GM12874 (cell line): ENCODE data around the gene LSR.
A peak's percentile ranks its signal among the peaks of the same experiment; 100 is the strongest.

ENCODE experiments used
- TF ChIP-seq, protein P1 (sequence below): IDR thresholded peaks from 2 replicates; pipeline ENCODE4 v1.5.1; 2011; ENCODE audit warnings: low read depth, mild to moderate bottlenecking, control low read depth, low read length, moderate library complexity; ENCODE audit not compliant: insufficient read depth

Gene LSR

DNA sequence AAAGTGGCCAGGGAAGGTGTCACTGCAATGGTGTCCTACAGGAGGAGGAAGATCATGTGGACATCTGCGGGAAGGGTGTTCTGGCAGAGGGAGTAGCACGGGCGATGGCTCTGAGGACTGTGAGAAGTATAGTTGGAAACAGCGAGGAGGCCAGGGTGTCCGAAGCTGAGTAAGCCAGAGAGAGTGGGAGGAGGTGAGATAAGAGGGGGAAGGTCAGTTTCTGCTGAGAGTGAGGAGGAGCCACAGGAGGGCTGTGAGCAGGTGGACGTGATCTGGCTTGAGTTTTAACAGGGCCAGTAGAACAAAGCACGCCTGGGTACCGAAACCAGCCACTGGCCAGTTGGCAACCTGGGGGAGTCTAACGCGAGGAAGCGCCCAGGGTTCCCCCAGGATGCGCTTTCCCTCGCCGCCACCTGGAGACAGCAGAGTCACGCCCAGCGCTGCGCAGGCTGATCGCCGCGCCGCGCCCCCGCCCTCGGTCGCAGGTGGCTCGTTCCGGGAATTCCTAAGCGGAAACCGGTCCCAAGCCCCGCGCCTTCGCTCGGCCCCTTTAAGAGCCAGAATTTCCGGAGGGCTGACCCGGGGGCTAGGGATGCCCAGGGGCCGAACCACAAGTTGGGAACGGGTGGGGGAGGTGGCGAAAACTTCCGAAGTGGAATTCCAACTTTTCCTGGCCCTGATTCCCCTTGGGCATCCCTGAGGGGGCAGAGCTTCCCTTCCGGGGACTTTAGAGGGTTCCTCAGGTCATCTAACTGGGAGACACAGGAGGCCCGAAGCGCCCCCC is 1.1 kb upstream of the LSR start:
- TF ChIP-seq, protein P1, sequence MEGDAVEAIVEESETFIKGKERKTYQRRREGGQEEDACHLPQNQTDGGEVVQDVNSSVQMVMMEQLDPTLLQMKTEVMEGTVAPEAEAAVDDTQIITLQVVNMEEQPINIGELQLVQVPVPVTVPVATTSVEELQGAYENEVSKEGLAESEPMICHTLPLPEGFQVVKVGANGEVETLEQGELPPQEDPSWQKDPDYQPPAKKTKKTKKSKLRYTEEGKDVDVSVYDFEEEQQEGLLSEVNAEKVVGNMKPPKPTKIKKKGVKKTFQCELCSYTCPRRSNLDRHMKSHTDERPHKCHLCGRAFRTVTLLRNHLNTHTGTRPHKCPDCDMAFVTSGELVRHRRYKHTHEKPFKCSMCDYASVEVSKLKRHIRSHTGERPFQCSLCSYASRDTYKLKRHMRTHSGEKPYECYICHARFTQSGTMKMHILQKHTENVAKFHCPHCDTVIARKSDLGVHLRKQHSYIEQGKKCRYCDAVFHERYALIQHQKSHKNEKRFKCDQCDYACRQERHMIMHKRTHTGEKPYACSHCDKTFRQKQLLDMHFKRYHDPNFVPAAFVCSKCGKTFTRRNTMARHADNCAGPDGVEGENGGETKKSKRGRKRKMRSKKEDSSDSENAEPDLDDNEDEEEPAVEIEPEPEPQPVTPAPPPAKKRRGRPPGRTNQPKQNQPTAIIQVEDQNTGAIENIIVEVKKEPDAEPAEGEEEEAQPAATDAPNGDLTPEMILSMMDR = peak; percentile 74

DNA sequence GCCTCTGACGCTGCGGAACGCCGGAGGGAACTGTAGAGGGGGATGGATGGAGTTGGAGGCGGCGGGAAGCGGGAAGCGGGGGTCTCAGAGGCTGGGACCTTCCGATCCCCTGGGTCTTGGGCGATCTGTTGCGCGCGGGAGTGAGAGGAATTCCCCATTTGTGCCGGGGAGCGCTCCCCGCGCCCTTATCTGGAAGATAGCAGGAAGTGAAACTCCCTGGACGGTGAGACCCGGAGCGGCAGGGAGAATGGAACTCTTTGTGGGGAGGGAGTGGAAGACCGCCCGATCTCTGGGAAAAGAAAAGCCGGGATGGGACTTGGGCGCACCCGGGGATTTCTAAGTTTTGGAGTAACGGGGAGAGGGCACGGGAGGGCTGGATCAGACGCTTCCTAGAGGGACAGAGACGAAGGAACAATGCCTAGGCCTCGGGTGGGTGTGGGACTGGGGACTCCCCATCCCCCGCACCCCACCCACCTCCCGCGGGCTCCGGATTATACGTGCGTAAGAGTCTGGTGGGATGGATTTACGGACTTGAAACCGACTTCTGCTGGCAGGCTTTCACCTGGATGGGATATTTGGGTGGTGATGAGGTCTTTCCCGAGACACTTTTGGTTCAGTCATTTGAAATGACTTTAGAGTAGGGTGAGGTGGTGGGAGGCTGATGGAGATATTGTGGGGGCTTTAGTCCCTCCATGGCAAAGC is 495 bp downstream of the LSR start:
- TF ChIP-seq, protein P1 = no peak

GRCh38 chr19:35249848-35250711 is 1.3 kb downstream of the LSR start:
- TF ChIP-seq, protein P1 = no peak

DNA sequence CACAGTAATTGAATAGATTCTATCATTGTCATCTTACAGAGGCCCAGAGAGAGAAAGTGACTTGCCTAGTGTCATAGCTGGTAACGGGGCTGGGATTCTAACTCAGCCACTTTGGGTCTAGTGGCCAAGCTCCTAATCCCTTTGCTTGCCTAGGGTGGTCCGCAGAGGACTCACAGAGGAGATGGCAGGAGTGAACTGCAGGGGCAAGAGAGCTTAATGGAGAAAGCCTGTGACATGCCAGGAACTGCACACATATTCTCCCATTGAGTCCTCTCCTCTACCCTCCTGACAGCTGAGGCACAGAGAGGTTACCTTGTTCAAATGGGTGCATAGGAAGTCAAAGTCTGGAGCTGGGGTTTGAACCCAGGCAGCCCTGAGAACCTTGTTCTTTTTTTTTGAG is 2.7 kb downstream of the LSR start:
- TF ChIP-seq, protein P1 = no peak

DNA sequence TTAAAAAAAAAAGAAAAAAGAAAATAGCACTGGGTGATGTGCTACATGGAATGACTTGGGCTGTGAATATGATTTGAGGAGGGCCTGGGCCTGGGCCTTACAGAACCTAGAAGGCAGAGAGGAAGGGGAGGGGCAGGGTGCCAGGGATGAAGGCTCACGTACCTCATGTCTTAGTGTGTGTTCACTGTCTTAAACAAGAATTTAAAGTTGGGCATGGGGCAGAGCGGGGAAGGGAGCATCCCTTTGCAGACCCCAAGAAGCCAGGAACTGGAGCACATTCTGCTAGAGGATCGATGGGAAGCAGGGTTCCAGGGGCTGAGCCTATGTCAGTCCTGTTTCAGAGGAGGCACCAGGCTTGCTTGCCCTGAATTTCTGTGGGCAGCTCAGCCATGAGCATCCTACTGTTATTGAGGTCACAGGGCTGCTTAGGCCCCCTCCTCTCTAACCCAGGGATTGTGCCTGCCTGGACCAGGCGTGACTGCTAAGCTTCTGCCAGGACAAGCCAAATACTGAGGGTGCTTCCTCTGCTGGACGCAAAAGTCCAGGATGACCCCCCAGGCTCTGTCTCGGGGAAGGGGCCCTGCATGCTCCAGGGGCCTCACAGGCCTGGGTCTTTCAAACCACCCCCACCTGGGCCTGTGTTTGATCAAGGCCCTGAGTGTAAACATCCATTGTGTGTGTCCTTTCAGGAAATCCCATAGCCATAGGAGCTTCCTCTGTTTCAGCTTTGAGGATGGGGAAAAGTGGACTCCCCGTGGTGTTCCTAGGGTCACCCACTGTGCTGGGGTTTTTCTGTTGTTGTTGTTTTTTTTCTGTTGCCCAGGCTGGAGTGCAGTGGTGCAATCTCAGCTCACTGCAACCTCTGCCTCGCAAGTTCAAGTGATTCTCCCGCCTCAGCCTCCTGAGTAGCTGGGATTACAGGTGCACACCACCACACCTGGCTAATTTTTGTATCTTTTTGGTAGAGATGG is 4.8 kb downstream of the LSR start:
- TF ChIP-seq, protein P1 = no peak

- TF ChIP-seq, protein P1 = no peak
Measured at GRCh38 chr19:35254341-35255297, 5.8 kb downstream of the LSR start.
